Measurements from ENCODE around the gene TNNI2. TPM values are rescaled to one million over a fixed set of nuclear protein-coding genes. Genes with fewer than 3 reads are reported as not detected.

The TNNI2 gene
- polyA plus RNA-seq, 1 donor from 2014 or later, result not detected

- H3K9ac ChIP-seq (ENCODE audit: low read length), result no peak overlapping the region
- no peaks in the 10 kb centered on the region for H3K9me3 ChIP-seq (ENCODE audit: low read length)
- H3K27me3 ChIP-seq (ENCODE audit: insufficient read depth, low read depth, low read length), result no peaks in the 10 kb centered on the region
- no peaks in the 10 kb centered on the region for H3K9me2 ChIP-seq (ENCODE audit: insufficient read depth, low read length)
- no peak overlapping the region for H3K4me2 ChIP-seq (ENCODE audit: low read length)
- no peak overlapping the region for H3K4me3 ChIP-seq (ENCODE audit: low read length)
- no peak overlapping the region for H2AFZ ChIP-seq (ENCODE audit: low read depth, low read length)
- H4K20me1 ChIP-seq (ENCODE audit: insufficient read depth), result no peaks in the 10 kb centered on the region
- TF ChIP-seq EP300 (conservative IDR thresholded peaks at IDR 0.05; ENCODE audit: poor library complexity, severe bottlenecking), result no peak
- TF ChIP-seq POLR2AphosphoS5 (IDR thresholded peaks at IDR 0.05), result no peak
- no peak for TF ChIP-seq MXI1 (conservative IDR thresholded peaks at IDR 0.05; ENCODE audit: poor library complexity, severe bottlenecking)
- no peak for TF ChIP-seq CTCF (IDR thresholded peaks at IDR 0.05; ENCODE audit: poor library complexity, severe bottlenecking)
- TF ChIP-seq EZH2 (IDR thresholded peaks at IDR 0.05; ENCODE audit: borderline replicate concordance, insufficient read depth, low read length, poor library complexity, severe bottlenecking), result no peak
- H3F3A ChIP-seq (ENCODE audit: insufficient read depth, low read length, poor library complexity, severe bottlenecking), result no peaks in the 10 kb centered on the region
- no peaks in the 10 kb centered on the region for H3K79me2 ChIP-seq (replicated peaks; ENCODE audit: insufficient read depth, low read length)
- no peak overlapping the region for H3K27ac ChIP-seq (ENCODE audit: low read length)
- H3K36me3 ChIP-seq (ENCODE audit: insufficient read depth, low read length), result no peaks in the 10 kb centered on the region
These were observed 18.1 kb upstream of the TNNI2 start for GRCh38 chr11:1820463-1821325.

- Histone ChIP-seq H3K9me3 (ENCODE audit: low read length) (no peaks in the 10 kb centered on the region), H3K9me2 (ENCODE audit: insufficient read depth, low read length) (no peaks in the 10 kb centered on the region), H3K27me3 (ENCODE audit: insufficient read depth, low read depth, low read length) (no peaks in the 10 kb centered on the region), H4K20me1 (ENCODE audit: insufficient read depth) (no peaks in the 10 kb centered on the region), H3K27ac (ENCODE audit: low read length) (no peak overlapping the region), H2AFZ (ENCODE audit: low read depth, low read length) (no peak overlapping the region), H3K36me3 (ENCODE audit: insufficient read depth, low read length) (no peaks in the 10 kb centered on the region), H3F3A (ENCODE audit: insufficient read depth, low read length, poor library complexity, severe bottlenecking) (no peaks in the 10 kb centered on the region), H3K9ac (ENCODE audit: low read length) (no peak overlapping the region), H3K4me2 (ENCODE audit: low read length) (no peak overlapping the region), H3K4me3 (ENCODE audit: low read length) (no peak overlapping the region), H3K79me2 (replicated peaks; ENCODE audit: insufficient read depth, low read length) (no peaks in the 10 kb centered on the region)
- TF ChIP-seq POLR2AphosphoS5 (IDR thresholded peaks at IDR 0.05), result no peak
- no peak for TF ChIP-seq REST (IDR thresholded peaks at IDR 0.05; ENCODE audit: borderline replicate concordance)
- no peak for TF ChIP-seq CTCF (IDR thresholded peaks at IDR 0.05; ENCODE audit: poor library complexity, severe bottlenecking)
- TF ChIP-seq MXI1 (conservative IDR thresholded peaks at IDR 0.05; ENCODE audit: poor library complexity, severe bottlenecking), result no peak
- no peak for TF ChIP-seq SMC3 (conservative IDR thresholded peaks at IDR 0.05; ENCODE audit: poor library complexity)
- no peak for TF ChIP-seq EZH2 (IDR thresholded peaks at IDR 0.05; ENCODE audit: borderline replicate concordance, insufficient read depth, low read length, poor library complexity, severe bottlenecking)
- no peak for TF ChIP-seq TAF1 (IDR thresholded peaks at IDR 0.05; ENCODE audit: low read depth)
These were observed 17.2 kb upstream of the TNNI2 start for GRCh38 chr11:1821562-1821961.
